Activated CD4-positive, alpha-beta T cell treated with anti-CD3 and anti-CD28 coated beads for 48 hours (primary cell): ENCODE results near the gene NUP62.

ENCODE experiments used
- DNase-seq: peaks from one replicate; pipeline ENCODE4 v3.0.0-alpha.2; 2020

NUP62 gene

GRCh38 chr19:49895566-49896297, 33.6 kb downstream of the NUP62 start:
- DNase-seq, result peak; percentile 62

DNA sequence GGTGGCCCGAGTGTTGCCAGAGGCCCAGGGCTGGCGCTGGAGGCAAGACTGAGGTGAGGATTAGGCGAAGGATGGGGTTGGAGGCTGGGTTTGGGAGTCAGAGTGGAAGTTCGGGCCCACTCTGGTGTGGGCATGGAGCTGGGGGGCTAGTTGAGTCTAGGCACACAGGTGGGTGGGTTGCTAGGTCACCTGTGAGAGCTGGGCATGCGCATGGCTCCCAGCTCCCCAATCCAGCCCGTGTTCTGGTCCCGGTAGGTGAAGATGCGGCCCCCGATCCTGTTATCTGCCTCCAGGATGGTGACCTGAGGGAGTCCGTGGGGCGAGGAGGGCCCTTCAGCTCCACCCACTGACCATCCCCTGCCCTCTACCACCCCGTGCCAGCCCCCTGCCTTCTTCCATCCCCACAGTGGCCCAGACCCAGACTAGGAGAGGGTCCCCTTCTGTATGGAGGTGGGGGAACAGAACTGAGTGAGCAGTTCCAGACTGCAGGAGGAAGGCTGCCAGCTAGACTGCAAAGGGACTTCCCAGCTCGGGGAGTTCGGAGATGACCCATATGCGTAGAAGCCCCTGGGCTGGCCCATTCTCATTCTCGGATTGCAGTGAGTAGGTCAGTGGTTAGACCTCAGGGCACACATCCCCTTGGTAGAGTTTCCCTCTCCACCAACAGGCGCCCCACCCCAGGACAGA, 34.3 kb downstream of the NUP62 start:
- DNase-seq, result peak; percentile 62

GRCh38 chr19:49894011-49894664, 35.2 kb downstream of the NUP62 start:
- DNase-seq, result no peak

DNA sequence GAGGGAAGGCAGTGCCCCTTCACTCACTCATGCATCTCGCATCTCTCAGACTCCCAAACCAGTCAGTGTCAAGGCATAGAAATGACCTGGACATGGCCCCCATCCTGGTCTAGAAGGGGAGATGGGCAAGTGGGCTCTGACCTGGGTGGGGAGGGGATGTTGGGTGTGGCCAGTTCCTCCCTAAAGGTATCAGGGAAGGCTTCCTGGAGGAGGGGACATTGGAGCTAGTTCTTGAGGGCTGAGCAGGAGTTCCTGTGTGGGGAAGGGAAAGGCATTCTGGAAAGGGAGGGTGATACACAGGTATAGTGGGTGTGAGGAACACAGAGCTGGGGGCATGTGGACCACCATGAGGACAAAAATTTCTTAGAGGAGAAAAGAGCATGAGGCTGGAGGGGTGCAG, 36.6 kb downstream of the NUP62 start:
- DNase-seq, result no peak

DNA sequence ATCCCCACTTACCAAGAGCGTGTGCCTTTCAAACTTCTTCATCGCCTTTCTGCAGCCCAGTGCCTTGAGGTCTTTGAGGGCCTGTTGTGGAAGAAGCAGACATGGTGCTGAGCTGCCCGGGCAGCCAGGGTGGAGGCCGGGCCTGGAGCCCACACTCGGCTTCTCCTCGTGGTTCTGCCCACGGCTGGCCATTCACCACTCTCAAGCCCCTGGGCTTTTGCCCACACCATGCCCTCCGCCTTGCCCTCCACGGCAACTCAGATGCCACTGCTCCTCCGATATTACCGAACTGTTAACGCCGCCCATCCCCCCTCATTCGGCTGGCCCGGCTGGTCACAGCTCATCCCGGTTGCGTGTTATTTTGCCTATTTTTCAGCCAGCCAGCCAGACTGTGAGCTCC, 37.9 kb downstream of the NUP62 start:
- DNase-seq, result no peak

DNA sequence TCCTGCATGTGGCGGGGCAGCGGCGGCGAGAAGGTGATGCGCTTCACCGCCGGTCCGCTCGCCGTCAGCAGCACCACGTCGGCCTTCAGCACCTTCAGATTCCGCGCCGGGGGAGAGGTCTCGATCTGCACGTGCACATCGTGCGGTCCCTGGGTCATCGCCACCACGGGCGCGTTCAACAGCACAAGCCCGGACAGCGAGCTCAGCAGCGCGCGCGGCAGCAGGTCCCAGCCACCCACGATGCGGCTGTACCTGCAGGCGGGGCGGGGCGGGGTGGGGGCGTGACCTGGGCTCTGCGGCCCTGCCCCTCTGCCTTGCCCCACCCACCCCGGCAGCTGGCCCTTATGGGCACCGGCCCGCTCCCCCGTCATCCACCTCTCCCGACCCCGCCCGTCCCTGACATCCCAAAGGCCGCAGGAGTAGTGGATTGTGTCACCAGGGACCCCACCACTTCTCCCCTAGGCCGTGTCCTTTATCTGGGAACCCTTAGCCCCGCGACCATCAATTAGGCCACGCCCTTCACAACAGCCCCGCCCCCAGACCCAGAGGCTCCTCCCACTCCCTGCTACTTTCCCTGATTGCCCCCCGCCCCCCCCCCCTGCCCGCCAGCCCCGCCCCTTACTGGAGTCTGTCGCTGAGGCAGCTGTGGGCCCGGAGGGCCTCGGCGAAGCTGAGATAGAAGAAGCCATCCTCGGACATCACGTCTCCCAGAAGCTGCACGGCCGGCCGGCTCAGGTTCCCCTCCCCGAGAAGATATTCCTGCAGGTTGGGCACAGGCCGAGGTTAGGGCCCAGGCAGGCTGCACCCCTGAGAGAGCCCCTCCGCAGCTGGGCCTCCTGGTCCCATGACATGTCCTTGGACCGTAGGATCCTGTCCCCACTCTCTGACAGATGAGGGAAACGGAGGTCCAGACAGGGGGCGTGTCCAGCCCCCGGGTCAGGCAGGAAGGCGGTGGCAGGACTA, 38.7 kb downstream of the NUP62 start:
- DNase-seq, result peak; percentile 72

DNA sequence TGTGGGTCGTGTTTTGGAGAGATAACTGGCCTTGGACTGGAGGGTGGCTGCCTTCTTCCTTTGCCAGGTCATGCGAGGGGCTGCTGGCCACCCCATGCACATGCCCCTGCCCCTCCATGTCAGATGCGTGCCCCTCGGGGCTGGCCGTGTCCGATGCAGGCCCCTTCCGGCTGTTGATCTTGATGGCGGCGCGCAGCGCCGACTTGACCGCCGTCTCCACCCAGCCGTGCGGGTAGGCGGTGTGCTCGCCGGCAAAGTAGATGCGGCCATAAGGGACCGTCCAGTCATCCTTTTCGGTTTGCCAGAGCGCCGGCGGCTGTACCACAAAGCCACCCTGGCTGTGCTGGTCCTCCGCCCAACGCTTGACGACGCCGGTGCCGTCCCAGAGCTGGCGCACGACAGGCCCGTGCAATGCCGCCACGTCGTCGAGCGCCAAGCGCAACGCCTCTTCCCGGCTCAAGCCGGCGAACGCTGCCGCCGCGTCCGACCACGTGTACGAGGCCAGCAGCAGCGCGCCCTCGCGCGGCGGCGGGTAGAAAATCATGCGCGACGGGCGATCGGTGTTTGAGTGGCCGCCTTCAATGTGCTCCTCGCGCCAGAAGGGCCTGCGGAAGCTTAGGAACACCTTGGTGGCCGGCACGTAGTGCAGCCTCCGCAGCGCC, 39.5 kb downstream of the NUP62 start:
- DNase-seq, result peak; percentile 88

GRCh38 chr19:49889038-49889686, 40.1 kb downstream of the NUP62 start:
- DNase-seq, result no peak

DNA sequence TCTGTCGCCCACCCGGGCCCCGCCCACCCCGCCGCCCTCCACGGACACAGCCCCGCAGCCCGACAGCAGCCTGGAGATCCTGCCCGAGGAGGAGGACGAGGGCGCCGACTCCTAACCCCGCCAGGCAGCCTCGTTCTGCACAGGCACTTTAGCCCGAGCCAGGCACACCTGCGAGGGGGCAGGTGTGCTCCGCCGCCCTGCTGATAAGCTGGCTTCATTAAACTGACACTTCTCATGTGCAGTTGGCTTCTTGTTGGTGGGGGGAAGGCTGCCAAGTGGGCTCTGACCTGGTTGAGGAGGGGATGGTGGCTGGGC, 40.8 kb downstream of the NUP62 start:
- DNase-seq, result no peak

- DNase-seq, result no peak
Observed at GRCh38 chr19:49887665-49888509, 41.4 kb downstream of the NUP62 start.

DNA sequence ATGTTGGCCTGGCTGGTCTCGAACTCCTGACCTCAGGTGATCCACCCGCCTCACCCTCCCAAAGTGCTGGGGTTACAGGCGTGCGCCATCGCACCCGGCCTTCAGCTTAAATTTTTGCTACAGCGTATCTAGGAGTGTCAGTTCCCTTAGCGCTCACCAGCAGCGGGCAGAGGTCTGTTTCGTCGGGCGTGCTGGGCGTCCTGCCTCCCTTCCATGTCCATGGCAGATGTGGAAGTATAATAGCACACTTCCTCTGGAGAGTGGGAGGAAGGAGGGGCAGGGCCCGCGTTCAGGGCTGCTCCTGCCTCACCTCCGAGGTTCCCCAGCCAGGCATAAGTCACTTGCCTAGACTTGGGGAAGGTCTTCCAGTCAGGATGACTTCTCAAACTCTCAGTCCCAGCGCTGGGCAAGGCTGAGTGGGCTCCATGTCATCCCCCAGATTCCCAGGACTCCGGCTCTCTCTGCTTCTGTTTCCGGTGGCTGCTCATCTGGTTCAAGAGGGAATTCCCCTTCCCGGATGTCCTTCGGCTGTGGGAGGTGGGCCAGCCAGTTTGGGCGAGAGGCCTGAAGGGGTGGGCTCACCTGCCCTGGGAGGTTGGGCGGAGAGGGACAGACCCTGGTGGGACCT, 42.2 kb downstream of the NUP62 start:
- no peak for DNase-seq

- DNase-seq, result no peak
Observed at GRCh38 chr19:49884760-49885159, 44.5 kb downstream of the NUP62 start.

GRCh38 chr19:49884109-49884508, 45.2 kb downstream of the NUP62 start:
- no peak for DNase-seq

- no peak for DNase-seq
Observed at GRCh38 chr19:49883094-49883493, 46.2 kb downstream of the NUP62 start.

DNA sequence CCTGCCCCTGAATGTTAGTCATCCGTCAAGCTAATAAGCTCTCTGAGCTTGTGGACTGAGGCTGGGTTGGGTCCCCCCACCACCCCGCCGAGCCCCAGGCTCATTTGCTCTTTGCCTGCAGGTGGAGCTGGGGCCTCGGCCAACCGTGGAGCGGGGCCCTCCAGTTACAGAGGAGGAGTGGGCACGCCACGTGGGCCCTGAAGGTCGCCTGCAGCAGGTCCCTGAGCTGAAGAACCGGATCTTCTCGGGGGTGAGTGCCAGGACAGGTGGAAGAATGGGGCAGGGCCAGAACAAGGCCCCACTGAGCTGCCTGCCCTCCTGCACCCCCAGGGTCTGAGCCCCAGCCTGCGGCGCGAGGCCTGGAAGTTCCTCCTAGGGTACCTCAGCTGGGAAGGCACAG, 46.7 kb downstream of the NUP62 start:
- DNase-seq, result no peak

GRCh38 chr19:49881672-49882394, 47.5 kb downstream of the NUP62 start:
- no peak for DNase-seq

DNA sequence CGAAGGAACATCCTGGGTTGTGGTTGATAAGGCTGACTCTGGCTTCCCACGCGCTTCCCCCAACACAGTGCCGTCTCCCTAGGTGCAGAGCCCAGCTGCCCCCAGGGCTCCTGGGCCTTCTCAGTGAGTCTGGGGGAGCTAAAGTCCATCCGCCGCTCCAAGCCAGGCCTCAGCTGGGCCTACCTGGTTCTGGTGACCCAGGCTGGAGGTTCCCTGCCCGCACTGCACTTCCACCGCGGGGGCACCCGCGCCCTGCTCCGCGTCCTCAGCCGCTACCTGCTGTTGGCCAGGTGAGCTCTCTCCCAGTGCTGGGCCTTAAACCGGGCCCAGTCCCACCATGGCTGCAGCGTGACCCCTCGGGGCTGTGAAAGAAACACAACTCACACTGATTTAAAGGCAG, 48.1 kb downstream of the NUP62 start:
- no peak for DNase-seq

- no peak for DNase-seq
Observed at GRCh38 chr19:49880162-49880869, 49.0 kb downstream of the NUP62 start.
